Bronchial epithelial cell (primary cell): ENCODE results near the gene NR1H4. TPM values are rescaled to one million over a fixed set of nuclear protein-coding genes. Genes with fewer than 3 reads are reported as not detected.
"Not testable (repeated sequence)": the region's sequence is repeated elsewhere in the genome, so short reads cannot be mapped to it uniquely, and the experiment has no call there.

Experiments
- DNase-seq: peaks from one replicate; pipeline ENCODE4 v3.0.0-alpha.2; 2010; ENCODE audit warnings: low read depth
- FAIRE-seq: peaks from 2 replicates; lab custom pipeline; 2011; peaks lifted over from hg19 to GRCh38; lab: Jason Lieb, UNC
- H3K27me3 ChIP-seq: 2 replicates; pipeline ENCODE4 v1.5.1; 2011; ENCODE audit warnings: low read length; ENCODE audit not compliant: control insufficient read depth, insufficient read depth
- H3K36me3 ChIP-seq: 2 replicates; pipeline ENCODE4 v1.5.1; 2011; ENCODE audit warnings: low read length; ENCODE audit not compliant: control insufficient read depth, insufficient read depth
- H3K4me3 ChIP-seq: 2 replicates; pipeline ENCODE4 v1.5.1; 2011; ENCODE audit warnings: mild to moderate bottlenecking, low read depth, low read length, control low read depth
- total RNA-seq: library from RNA; depleted of rRNA; stranded (reverse); fragments of >200 nt; gene quantifications from 2 replicates; pipeline ENCODE4 v1.2.1, GENCODE V29; 2014
- TF ChIP-seq, protein P1 (sequence below): IDR thresholded peaks from 2 replicates; pipeline ENCODE4 v1.5.1; 2011; ENCODE audit warnings: mild to moderate bottlenecking, moderate library complexity, low read length, control low read depth, inconsistent platforms; ENCODE audit not compliant: insufficient read depth, severe bottlenecking

The NR1H4 gene
- total RNA-seq, 1 donor from 2014 or later, result not detected

DNA sequence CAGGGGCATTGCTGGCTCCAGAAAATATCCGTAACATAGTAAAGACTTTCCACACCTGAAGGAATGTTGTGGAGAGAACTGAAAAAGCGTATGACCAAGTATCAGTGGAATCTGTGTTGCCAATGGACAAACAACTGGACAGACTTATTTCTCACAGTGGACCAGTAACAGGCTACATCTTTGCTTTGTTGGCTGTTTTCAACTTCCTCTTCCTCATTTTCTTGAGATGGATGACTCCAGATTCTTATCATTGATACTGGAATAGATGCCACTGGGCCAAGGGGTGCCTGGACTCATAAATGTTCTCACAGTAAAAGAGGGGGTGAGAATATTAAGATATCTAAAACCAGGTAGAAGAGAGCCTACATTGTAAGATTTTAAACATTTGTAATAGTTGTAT lies 106.2 kb downstream of the NR1H4 start:
- TF ChIP-seq, protein P1, sequence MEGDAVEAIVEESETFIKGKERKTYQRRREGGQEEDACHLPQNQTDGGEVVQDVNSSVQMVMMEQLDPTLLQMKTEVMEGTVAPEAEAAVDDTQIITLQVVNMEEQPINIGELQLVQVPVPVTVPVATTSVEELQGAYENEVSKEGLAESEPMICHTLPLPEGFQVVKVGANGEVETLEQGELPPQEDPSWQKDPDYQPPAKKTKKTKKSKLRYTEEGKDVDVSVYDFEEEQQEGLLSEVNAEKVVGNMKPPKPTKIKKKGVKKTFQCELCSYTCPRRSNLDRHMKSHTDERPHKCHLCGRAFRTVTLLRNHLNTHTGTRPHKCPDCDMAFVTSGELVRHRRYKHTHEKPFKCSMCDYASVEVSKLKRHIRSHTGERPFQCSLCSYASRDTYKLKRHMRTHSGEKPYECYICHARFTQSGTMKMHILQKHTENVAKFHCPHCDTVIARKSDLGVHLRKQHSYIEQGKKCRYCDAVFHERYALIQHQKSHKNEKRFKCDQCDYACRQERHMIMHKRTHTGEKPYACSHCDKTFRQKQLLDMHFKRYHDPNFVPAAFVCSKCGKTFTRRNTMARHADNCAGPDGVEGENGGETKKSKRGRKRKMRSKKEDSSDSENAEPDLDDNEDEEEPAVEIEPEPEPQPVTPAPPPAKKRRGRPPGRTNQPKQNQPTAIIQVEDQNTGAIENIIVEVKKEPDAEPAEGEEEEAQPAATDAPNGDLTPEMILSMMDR, result no peak
- DNase-seq (no peak), FAIRE-seq (no peak)
- Histone ChIP-seq H3K4me3 (no peak overlapping the region), H3K36me3 (no peaks in the 10 kb centered on the region), H3K27me3 (no peaks in the 10 kb centered on the region)

DNA sequence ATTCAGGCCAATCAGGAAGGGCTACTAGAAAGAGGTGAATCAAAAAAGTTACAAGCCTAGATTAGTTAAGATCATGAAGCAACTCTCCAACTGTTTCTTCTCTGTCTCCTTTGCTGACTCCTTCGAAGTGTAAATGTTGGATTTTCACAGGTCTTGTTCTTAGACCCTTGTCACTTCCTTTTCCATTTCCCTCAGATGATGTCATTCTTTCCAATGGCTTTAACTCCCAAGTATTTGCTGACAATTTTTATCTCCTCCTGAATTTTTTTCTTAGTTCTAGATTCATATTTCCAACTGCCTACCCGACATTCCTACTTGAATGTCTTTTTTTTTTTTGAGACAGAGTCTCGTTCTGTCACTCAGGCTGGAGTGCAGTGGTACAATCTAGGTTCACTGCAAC lies 110.6 kb downstream of the NR1H4 start:
- no peak for FAIRE-seq
- TF ChIP-seq, protein P1, result no peak
- no peak for DNase-seq

DNA sequence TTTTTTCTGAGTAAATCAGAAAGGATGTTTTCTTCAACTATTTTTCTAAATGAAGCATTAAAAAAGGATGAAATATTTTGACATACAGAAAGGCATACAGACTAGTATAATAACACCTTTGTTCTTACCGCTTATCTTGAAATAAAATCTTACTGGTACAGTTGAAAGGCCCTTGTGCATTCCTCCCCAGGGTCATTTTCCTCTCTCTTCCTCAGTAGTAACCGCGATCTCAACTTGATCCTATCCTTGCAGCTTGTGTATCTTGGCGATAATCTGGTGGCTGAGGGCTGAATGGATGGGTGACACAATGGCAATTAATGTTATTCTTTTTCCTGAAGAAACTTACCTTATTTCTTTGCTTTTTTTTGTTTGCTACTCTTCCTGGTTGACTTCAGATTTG lies 118.3 kb downstream of the NR1H4 start:
- Histone ChIP-seq H3K36me3 (no peaks in the 10 kb centered on the region), H3K4me3 (no peak overlapping the region), H3K27me3 (no peaks in the 10 kb centered on the region)
- DNase-seq (no peak), FAIRE-seq (no peak)
- TF ChIP-seq, protein P1, result no peak

More for the DNA sequence above, 110.6 kb downstream of the NR1H4 start:
- H3K36me3 ChIP-seq, result no peaks in the 10 kb centered on the region
- no peak overlapping the region for H3K4me3 ChIP-seq
- no peaks in the 10 kb centered on the region for H3K27me3 ChIP-seq

DNA sequence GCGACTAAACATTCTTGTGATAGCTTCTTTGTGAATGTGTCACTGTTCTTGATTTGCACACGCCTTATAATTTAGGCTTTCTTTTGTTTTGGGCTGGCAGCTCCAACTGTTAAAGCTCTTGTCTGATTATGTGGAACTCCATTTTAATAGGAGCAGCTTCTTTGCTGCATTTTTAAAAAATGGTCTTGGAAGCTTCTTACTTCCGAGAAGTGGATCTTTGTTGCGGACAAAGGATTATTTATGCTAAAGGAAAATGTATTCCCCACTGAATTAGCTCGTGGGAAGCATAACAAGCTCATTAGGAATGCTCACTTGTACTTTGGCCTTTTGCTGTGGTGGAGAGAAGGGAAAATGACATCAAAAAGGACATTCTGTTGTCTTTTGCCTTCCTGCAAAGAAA lies 119.8 kb downstream of the NR1H4 start:
- TF ChIP-seq, protein P1, result no peak
- no peak for DNase-seq
- H3K4me3 ChIP-seq, result no peak overlapping the region
- FAIRE-seq, result no peak
- no peaks in the 10 kb centered on the region for H3K36me3 ChIP-seq
- no peaks in the 10 kb centered on the region for H3K27me3 ChIP-seq

DNA sequence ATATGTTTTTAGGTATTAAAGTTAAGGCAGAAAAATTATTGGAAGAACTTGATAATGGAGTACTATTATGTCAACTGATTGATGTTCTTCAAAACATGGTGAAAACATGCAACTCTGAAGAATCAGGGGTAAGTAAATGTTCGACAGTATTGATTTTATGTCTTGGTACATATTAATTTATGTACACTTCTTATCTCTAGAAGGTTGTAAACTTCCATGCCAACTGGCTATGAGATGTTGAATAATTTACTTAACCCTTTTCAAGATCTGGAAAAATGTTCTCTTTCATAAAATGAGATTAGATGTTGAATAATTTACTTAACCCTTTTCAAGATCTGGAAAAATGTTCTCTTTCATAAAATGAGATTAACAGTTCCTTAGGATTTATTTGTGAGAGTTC lies 128.0 kb downstream of the NR1H4 start:
- Histone ChIP-seq H3K36me3 (no peaks in the 10 kb centered on the region), H3K4me3 (no peak overlapping the region), H3K27me3 (no peaks in the 10 kb centered on the region)
- DNase-seq (no peak), FAIRE-seq (no peak)
- TF ChIP-seq, protein P1, result no peak

DNA sequence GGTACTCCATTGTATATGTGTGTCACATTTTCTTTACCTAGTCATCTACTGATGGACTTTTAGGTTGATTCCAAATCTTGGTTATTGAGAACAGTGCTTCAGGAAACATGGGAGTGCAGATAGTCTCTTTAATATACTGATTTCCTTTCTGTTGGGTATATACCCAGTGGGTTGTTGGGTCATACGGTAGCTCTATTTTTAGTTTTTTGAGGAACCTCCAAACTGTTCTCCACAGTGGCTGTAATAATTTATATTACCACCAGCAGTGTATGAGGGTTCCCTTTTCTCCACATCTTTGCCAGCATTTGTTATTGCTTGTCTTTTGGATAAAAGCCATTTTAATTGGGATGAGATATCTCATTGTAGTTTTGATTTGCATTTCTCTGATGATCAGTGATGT lies 129.3 kb downstream of the NR1H4 start:
- H3K27me3 ChIP-seq, DNase-seq, H3K4me3 ChIP-seq, H3K36me3 ChIP-seq, FAIRE-seq: not testable (repeated sequence)
